ENCODE results near the gene POU2F3. TPM values are rescaled to one million over a fixed set of nuclear protein-coding genes. Genes with fewer than 3 reads are reported as not detected.

The POU2F3 gene
- total RNA-seq (under 1 TPM in 1 of 9 donors, not detected in 8; 0.15 TPM), polyA plus RNA-seq (not detected)
- long read RNA-seq, donor 1, result 0 reads
- long read RNA-seq, donor 2, result 0 reads
- long read RNA-seq, donor 3, result 0 reads

DNA sequence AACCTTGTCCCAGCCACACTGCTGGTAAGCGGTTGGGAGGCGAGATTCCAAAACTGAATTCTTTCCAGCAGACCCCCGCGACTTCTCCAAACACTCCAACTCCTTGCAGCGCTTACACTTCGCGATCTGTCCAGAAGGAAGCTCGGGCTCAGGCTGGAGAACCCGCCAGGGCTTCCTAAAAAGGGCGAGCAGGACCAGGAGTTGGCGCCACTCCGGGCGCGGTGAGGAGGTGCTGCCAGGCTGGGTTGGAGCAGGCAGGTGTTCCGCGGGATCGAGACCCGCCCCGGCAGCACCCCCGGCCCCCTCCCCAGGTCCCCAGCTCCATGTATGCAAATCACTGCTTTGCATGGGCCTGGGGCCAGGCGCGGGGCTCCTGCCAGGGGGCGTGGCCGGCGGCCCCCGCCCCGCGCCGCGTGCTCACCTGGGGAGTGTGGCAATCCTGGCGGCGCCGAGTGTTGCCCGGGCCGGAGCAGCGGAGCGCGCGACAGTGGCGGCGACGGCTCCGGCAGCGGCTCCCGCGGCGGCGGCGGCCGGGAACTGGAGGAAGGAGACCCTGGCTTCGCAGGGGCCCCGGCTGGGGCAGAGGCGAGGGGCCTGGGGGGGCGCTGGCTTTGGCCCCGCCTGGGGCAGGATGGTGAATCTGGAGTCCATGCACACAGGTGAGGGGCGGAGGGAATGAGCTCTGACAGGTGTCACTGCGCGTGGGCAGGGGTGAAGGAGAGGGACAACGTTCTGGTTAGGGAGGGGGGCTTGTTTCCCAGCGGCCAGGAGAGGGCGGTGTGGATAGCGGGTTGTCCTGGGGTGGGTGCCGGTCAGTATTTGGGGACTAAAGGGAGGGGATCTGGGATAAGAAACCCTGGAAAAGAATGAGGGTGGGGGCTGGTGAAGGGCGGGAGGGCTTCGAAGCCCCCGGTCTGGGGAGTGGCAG, at the start of gene POU2F3:
Gene POU2F3 (plus strand): TSS at position 428 of the 928 bp plus-strand sequence. CDS start 204 bp downstream, at position 632.
- WGBS, 4 donors, result 6 to 18% (median 11%) methylated on average over 19 to 66 of the region's 66 CpGs
- Histone ChIP-seq H3K36me3 (no peaks in the 10 kb centered on the region), H3K4me1 (peaks cover 0 to 12% (median 0%) of the 10 kb centered on the region in 12 donors), H3K4me3 (no peak within 1 kb of the TSS), H3K27ac (no peak within 1 kb of the TSS), H3K27me3 (peaks cover 19 to 62% (median 46%) of the 10 kb centered on the region in 9 donors), H3K9me3 (no peaks in the 10 kb centered on the region)
- no peak for ATAC-seq
- intact Hi-C loops (cut with DNase I), result loop anchor here in 1 of 10 donors (10.0 kb wide), 1 partner anchor 445 kb away; no protein-coding TSS in a partner anchor
- no peak for DNase-seq
- TF ChIP-seq, protein P1, sequence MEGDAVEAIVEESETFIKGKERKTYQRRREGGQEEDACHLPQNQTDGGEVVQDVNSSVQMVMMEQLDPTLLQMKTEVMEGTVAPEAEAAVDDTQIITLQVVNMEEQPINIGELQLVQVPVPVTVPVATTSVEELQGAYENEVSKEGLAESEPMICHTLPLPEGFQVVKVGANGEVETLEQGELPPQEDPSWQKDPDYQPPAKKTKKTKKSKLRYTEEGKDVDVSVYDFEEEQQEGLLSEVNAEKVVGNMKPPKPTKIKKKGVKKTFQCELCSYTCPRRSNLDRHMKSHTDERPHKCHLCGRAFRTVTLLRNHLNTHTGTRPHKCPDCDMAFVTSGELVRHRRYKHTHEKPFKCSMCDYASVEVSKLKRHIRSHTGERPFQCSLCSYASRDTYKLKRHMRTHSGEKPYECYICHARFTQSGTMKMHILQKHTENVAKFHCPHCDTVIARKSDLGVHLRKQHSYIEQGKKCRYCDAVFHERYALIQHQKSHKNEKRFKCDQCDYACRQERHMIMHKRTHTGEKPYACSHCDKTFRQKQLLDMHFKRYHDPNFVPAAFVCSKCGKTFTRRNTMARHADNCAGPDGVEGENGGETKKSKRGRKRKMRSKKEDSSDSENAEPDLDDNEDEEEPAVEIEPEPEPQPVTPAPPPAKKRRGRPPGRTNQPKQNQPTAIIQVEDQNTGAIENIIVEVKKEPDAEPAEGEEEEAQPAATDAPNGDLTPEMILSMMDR (IDR thresholded peaks at IDR 0.05), result peak in 2 of 12 donors; percentile 8 to 20
- TF ChIP-seq POLR2A (IDR thresholded peaks at IDR 0.05), result no peak

DNA sequence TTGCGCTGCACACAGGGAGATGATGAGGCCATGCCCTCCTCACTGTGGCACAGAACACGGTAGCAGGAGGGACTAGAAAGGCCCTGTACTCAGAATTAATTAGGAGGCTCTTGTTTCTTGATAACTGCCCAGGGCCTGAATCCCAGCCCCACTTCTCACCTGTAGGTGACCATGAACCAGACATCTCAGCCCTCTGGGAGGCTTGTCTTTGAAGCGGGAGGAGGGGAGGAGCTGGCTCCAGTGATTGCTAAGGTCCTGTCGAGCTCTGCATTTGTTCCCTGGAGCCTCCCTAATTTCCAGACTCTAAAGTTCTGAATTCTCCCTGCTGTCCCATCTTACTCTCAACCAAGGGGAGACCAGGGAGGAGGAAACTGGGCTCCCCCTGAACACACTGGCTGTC, 48.9 kb upstream of the POU2F3 start:
- DNase-seq (peak in 1 of 5 donors; percentile 12), ATAC-seq (no peak)
- Histone ChIP-seq H3K27ac (no peak overlapping the region), H3K27me3 (peaks cover 0 to 5% (median 0%) of the 10 kb centered on the region in 9 donors), H3K9me3 (no peaks in the 10 kb centered on the region), H3K36me3 (no peaks in the 10 kb centered on the region), H3K4me1 (peaks cover 0 to 31% (median 18%) of the 10 kb centered on the region in 12 donors), H3K4me3 (no peak overlapping the region)
- 89 to 95% (median 93%) methylated on average over 4 of the region's 4 CpGs for WGBS, 4 donors
- no peak for TF ChIP-seq POLR2A (IDR thresholded peaks at IDR 0.05)
- TF ChIP-seq, protein P1 (IDR thresholded peaks at IDR 0.05), result no peak
- intact Hi-C loops (cut with DNase I), result no loop called here

DNA sequence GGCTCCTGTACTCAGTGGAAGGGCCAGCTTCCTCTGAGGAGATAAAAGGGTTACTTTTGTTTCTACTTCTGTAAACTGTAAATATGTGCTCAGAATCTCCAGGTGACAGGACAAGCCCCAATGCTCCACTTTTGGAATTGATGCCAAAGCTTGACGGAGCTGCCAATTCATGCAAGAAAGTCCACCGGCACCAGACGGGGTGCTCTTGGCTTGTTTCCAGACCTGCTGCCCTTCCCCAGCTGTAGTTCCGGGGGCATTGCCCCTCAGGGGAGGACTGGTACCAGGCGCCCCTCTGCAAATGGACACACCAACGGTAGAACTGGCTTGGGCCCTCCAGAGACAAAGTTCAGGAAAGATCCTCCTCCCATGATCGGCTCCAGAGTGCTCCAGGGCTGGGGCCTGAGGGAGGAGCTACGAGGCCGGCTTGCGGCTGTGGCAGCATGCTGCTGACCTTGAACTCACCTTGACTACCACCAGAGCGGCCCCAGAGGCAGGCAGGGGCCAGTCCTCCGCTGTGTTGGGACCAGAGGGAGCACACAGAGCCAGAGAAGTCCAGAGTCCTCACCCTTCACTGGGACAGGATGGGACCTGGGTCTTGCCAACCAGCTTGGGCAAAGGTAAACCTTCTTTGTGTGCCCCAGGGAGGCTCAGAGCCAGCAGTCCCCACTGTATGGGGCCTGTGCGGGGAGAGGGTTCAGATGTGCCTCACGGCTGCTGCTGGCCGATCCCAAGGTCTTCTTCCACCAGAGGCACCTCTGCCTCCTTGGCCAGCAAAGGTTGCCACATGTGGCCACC, 46.9 kb upstream of the POU2F3 start:
- H3K27me3 ChIP-seq, result peaks cover 0 to 5% (median 0%) of the 10 kb centered on the region in 9 donors
- TF ChIP-seq, protein P1 (IDR thresholded peaks at IDR 0.05), result no peak
- no peak for TF ChIP-seq POLR2A (IDR thresholded peaks at IDR 0.05)
- no peaks in the 10 kb centered on the region for H3K36me3 ChIP-seq
- no peak overlapping the region for H3K4me3 ChIP-seq
- H3K9me3 ChIP-seq, result no peaks in the 10 kb centered on the region
- peak in 2 of 5 donors; percentile 18 to 45 for DNase-seq
- intact Hi-C loops (cut with DNase I), result no loop called here
- no peak overlapping the region for H3K27ac ChIP-seq
- WGBS, 4 donors, result 72 to 88% (median 75%) methylated on average over 6 to 15 of the region's 15 CpGs
- no peak for ATAC-seq
- peaks cover 0 to 21% (median 1%) of the 10 kb centered on the region in 12 donors for H3K4me1 ChIP-seq

All from heart left ventricle (tissue), 16 donors.